ENCODE results near the gene NCEH1. TPM values are rescaled to one million over a fixed set of nuclear protein-coding genes. Genes with fewer than 3 reads are reported as not detected.

The NCEH1 gene
- total RNA-seq, 2 experiments from 2014 or later: 2.8 to 3.4 TPM

DNA sequence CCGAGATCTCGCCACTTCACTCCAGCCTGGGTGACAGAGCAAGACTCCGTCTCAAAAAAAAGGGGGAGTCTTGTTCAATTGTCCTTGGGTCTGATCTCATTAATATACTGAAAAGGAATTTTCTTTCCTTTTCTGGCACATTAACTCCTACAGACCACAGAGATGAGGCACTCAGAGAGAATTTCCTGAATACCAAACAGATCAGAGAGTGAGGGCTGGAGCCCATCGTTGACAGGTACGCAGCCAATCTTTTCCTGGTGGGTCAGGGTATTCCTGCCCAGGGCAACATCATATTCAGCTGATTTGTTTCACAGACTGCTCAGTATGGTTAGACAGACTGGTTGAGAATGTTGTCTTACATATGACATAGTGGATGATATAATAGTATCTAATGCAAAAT is 104.8 kb downstream of the NCEH1 start:
- no peaks in the 10 kb centered on the region for H3K36me3 Mint-ChIP-seq (ENCODE audit: low read depth)

DNA sequence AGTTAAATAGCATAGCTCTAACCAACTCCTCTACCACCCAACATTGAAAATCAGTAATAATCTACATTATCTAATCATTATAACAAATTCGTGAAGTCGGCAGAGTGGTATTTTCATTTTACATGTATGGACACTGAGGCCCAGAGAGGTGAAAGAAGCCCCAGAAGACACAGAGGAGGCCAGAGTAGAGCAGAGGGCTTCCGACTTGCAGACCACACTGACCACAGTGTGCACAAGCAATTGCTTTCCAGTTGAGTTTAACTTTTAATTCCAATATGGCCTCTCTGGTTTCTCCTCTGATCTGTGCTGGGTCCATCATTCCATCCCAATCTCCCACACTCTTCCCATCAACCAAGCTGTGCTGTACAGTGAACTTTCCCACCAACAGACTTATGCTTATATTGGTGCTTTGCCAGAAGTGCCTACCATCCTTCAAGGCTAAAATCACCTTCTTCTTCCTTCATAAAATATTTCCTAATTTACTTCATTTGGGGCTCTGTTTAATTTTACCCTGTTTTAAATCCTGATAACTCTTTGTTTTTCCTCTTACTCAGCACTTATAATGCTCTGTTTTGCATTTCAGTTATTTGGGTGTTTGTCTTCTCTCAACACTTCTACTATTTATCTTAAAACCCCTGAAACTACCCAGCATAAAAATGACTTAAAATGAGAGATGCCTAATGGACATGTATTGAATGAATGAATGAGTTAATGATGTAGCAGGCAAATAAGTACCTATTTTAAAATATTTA is 105.8 kb downstream of the NCEH1 start:
- DNase-seq: no peak
- ChIA-PET POLR2A (no interaction called here), CTCF (interaction anchor here (2.3 to 7.5 kb wide), 2 partner anchors 9 to 62 kb away, joined by 7 to 57 read pairs; no protein-coding TSS in a partner anchor)
- Mint-ChIP-seq H3K27me3 (peaks cover 4% of the 10 kb centered on the region), H3K9me3 (no peaks in the 10 kb centered on the region), H3K36me3 (ENCODE audit: low read depth) (no peaks in the 10 kb centered on the region), H3K4me1 (ENCODE audit: low read depth) (peaks cover 7% of the 10 kb centered on the region), H3K4me3 (no peak overlapping the region), H3K27ac (no peak overlapping the region)
- no peak for ATAC-seq
- intact Hi-C loops (cut with micrococcal nuclease): no loop called here
- TF ChIP-seq, protein P1, sequence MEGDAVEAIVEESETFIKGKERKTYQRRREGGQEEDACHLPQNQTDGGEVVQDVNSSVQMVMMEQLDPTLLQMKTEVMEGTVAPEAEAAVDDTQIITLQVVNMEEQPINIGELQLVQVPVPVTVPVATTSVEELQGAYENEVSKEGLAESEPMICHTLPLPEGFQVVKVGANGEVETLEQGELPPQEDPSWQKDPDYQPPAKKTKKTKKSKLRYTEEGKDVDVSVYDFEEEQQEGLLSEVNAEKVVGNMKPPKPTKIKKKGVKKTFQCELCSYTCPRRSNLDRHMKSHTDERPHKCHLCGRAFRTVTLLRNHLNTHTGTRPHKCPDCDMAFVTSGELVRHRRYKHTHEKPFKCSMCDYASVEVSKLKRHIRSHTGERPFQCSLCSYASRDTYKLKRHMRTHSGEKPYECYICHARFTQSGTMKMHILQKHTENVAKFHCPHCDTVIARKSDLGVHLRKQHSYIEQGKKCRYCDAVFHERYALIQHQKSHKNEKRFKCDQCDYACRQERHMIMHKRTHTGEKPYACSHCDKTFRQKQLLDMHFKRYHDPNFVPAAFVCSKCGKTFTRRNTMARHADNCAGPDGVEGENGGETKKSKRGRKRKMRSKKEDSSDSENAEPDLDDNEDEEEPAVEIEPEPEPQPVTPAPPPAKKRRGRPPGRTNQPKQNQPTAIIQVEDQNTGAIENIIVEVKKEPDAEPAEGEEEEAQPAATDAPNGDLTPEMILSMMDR (IDR thresholded peaks at IDR 0.05): no peak

More for the DNA sequence above, 104.8 kb downstream of the NCEH1 start:
- H3K9me3 Mint-ChIP-seq: peaks cover 3% of the 10 kb centered on the region
- no peak for ATAC-seq
- POLR2A ChIA-PET: no interaction called here
- intact Hi-C loops (cut with micrococcal nuclease): no loop called here
- TF ChIP-seq, protein P1 (IDR thresholded peaks at IDR 0.05): no peak
- peaks cover 4% of the 10 kb centered on the region for H3K27me3 Mint-ChIP-seq
- DNase-seq: no peak
- no peak overlapping the region for H3K27ac Mint-ChIP-seq
- peaks cover 7% of the 10 kb centered on the region for H3K4me1 Mint-ChIP-seq (ENCODE audit: low read depth)
- CTCF ChIA-PET: interaction anchor here (3.2 to 7.5 kb wide), 2 partner anchors 10 to 145 kb away, joined by 15 to 57 read pairs; no protein-coding TSS in a partner anchor
- no peak overlapping the region for H3K4me3 Mint-ChIP-seq

DNA sequence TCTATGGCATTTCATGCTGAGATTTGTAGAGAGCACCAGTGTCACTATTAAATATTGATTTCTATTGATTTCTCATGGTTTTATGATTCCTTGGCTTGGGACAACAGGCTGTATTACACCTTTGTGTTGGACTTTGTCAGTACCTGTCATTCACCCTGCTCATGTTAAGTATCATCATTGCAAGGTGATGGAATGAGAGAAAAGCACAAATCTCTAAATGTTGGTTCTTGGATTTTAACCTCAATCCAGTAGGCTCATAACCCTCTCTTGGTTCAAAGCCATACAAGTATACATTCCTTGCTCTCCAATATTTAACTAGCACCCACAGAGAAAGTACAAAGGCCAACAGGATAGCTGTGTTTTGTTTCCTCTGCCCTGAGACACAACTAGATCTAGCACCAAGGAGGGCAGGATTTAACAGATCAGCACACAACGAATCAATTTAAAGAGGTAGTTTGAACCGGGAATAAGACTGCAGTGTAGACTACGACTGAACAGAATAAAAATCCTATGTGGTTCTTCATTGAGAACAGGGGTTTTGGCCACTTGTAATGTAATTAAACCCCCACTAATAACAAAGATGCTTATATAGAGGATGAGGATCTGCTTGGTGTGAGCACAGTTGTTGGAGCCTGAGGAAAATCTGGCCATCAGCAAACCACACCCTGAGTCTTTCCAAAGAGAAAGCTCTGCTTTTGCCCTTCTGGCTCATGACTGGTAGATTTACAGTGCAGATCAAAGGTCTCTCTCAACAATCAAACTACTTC is 109.6 kb downstream of the NCEH1 start:
- POLR2A ChIA-PET: interaction anchor here (1.1 kb wide), 1 partner anchor 64 kb away, joined by 3 read pairs; no protein-coding TSS in a partner anchor
- ATAC-seq: no peak
- DNase-seq: no peak
- Mint-ChIP-seq H3K27ac (no peak overlapping the region), H3K4me3 (no peak overlapping the region), H3K36me3 (ENCODE audit: low read depth) (no peaks in the 10 kb centered on the region), H3K4me1 (ENCODE audit: low read depth) (peaks cover 4% of the 10 kb centered on the region), H3K27me3 (peaks cover 9% of the 10 kb centered on the region), H3K9me3 (no peaks in the 10 kb centered on the region)
- TF ChIP-seq, protein P1 (IDR thresholded peaks at IDR 0.05): no peak
- intact Hi-C loops (cut with micrococcal nuclease): no loop called here
- CTCF ChIA-PET: interaction anchor here (1.1 to 2.0 kb wide), 5 partner anchors 19 to 269 kb away, joined by 3 to 8 read pairs (median 4); no protein-coding TSS in a partner anchor

DNA sequence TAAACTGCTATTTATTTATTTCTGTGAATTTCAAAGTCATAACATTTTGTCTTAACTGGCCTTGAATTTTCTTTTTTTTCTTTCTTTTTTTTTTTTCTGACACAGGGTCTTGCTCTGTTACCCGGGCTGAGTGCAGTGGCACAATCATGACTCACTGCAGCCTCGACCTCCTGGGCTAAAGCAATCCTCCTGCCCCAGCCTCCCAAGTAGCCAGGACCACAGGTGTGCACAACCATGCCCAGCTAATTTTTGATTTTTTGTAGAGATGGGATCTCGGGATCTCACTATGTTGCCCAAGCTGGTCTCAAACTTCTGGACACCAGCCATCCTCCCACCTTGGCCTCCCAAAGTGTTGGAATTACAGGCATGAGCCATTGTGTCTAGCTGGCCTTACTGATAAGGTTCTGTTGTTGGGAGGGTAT is 110.2 kb downstream of the NCEH1 start:
- POLR2A ChIA-PET: no interaction called here
- Mint-ChIP-seq H3K4me3 (no peak overlapping the region), H3K36me3 (ENCODE audit: low read depth) (no peaks in the 10 kb centered on the region), H3K9me3 (no peaks in the 10 kb centered on the region), H3K27ac (no peak overlapping the region), H3K27me3 (peaks cover 9% of the 10 kb centered on the region), H3K4me1 (ENCODE audit: low read depth) (peaks cover 10% of the 10 kb centered on the region)
- TF ChIP-seq, protein P1 (IDR thresholded peaks at IDR 0.05): no peak
- CTCF ChIA-PET: interaction anchor here (1.5 to 2.0 kb wide), 3 partner anchors 21 to 268 kb away, joined by 4 to 8 read pairs (median 4); no protein-coding TSS in a partner anchor
- DNase-seq (no peak), ATAC-seq (no peak)
- intact Hi-C loops (cut with micrococcal nuclease): no loop called here

Data from activated CD8-positive, alpha-beta T cell treated with anti-CD3 and anti-CD28 coated beads for 36 hours (primary cell).